ENCODE results near the gene CCDC81. TPM values are rescaled to one million over a fixed set of nuclear protein-coding genes. Genes with fewer than 3 reads are reported as not detected.

CCDC81 gene
- total and polyA plus RNA-seq, 9 of the 15 experiments (the other 6 are each of a cell fraction or from before 2014, with no cell fraction given) = 0.16 to 1.0 (median 0.41) TPM

GRCh38 chr11:86435711-86436110 is 61.0 kb downstream of the CCDC81 start:
- ATAC-seq (no peak), FAIRE-seq (no peak), DNase-seq (ENCODE audit: extremely low read depth in 1 of 4, low spot score in 3 of 4) (no peak)
- H3K27ac ChIP-seq (ENCODE audit: extremely low read depth, low read depth, low read length) = no peak overlapping the region
- H3K36me3 ChIP-seq (ENCODE audit: control insufficient read depth, insufficient read depth, low read length) = no peaks in the 10 kb centered on the region
- WGBS (ENCODE audit: insufficient coverage, low coverage, missing lambda C conversion rate) = 20% methylated on average over 2 of the region's 2 CpGs
- peaks cover 4% of the 10 kb centered on the region in 2 experiments; a peak in 3 of 5 replicates for H3K4me1 ChIP-seq (replicated peaks in 1 of 2; ENCODE audit: control insufficient read depth in 2 of 2, insufficient read depth in 2 of 2, low read length in 2 of 2)
- intact Hi-C loops (cut with micrococcal nuclease) = no loop called here
- H2AFZ ChIP-seq (ENCODE audit: low read depth, low read length) = no peak overlapping the region
- H4K20me1 ChIP-seq (replicated peaks; ENCODE audit: control insufficient read depth, insufficient read depth, low read length) = no peaks in the 10 kb centered on the region
- TF ChIP-seq ARID1B (IDR thresholded peaks at IDR 0.05) = no peak
- no peak for TF ChIP-seq SUPT5H (IDR thresholded peaks at IDR 0.05)
- TF ChIP-seq ZNF395 (CRISPR knock-in tag; IDR thresholded peaks at IDR 0.05) = no peak
- 0 out of 2 replicates have a peak, but pooled peaks have one; percentile 4 for TF ChIP-seq ARID3B (CRISPR knock-in tag; IDR thresholded peaks at IDR 0.05; ENCODE audit: borderline replicate concordance)
- no peak for TF ChIP-seq ZBTB7A (IDR thresholded peaks at IDR 0.05; ENCODE audit: borderline replicate concordance, control insufficient read depth, low read depth, low read length)
- H3K9me1 ChIP-seq (ENCODE audit: control insufficient read depth, insufficient read depth, low read length) = no peaks in the 10 kb centered on the region
- H3K27me3 ChIP-seq (ENCODE audit: control insufficient read depth in 2 of 2, insufficient read depth in 2 of 2, low read length in 2 of 2) = peaks cover 0 to 7% of the 10 kb centered on the region in 2 experiments; a peak in 2 of 5 replicates
- H3K9ac ChIP-seq (ENCODE audit: insufficient read depth in 1 of 2, low read depth in 2 of 2, low read length in 2 of 2) = no peak overlapping the region
- in situ Hi-C loops (cut with MboI) = no loop called here
- H3K4me2 ChIP-seq (ENCODE audit: insufficient read depth, low read length) = no peak overlapping the region
- no peaks in the 10 kb centered on the region for H3K9me3 ChIP-seq (replicated peaks; ENCODE audit: control insufficient read depth, insufficient read depth, low read depth, low read length)
- H3K4me3 ChIP-seq = no peak overlapping the region
- no peaks in the 10 kb centered on the region for H3K79me2 ChIP-seq (ENCODE audit: control insufficient read depth, insufficient read depth, low read length)
- ChIA-PET POLR2A (no interaction called here), CTCF (ENCODE audit: low intra/inter-chr PET ratio) (no interaction called here)
- no TSS peak for BruUV-seq (replicated peaks)
